ENCODE measurements around the gene IFT22. TPM values are rescaled to one million over a fixed set of nuclear protein-coding genes. Genes with fewer than 3 reads are reported as not detected.

Gene IFT22
- total and polyA plus RNA-seq, 2 of the 4 experiments (the other 2 are of a cell fraction): 29.3 to 34.1 TPM

GRCh38 chr7:101332026-101332425, 10.4 kb upstream of the IFT22 start:
- H3K4me3 ChIP-seq (ENCODE audit: insufficient read depth, low read depth, low read length): no peak overlapping the region
- 83% methylated on average over 6 of the region's 8 CpGs; no CpG with 5 or more reads in 1 of the 2 experiments for WGBS, 2 experiments (ENCODE audit: extremely low coverage in 2 of 2, insufficient read length in 1 of 2)
- no peaks in the 10 kb centered on the region for H3K9me3 ChIP-seq (ENCODE audit: control insufficient read depth, insufficient read depth, low read length)
- H4K5ac ChIP-seq (ENCODE audit: low read depth, low read length): no peak overlapping the region
- no peak overlapping the region for H3K9ac ChIP-seq (ENCODE audit: low read depth, low read length)
- no peak overlapping the region for H2AK9ac ChIP-seq (replicated peaks; ENCODE audit: low read depth, low read length, poor library complexity)
- H3K36me3 ChIP-seq (ENCODE audit: control insufficient read depth, insufficient read depth, low read length): no peaks in the 10 kb centered on the region
- no peak overlapping the region for H3K18ac ChIP-seq (ENCODE audit: low read depth, low read length)
- intact Hi-C loops (cut with micrococcal nuclease): no loop called here
- H2BK20ac ChIP-seq (ENCODE audit: low read depth, low read length): no peak overlapping the region
- H2AK5ac ChIP-seq (ENCODE audit: low read depth, low read length): no peak overlapping the region
- in situ Hi-C loops (cut with MboI; ENCODE audit: low sequenced_read_pairs): no loop called here
- dilution Hi-C loops (cut with HindIII; ENCODE audit: low sequenced_read_pairs, unreplicated experiment): no loop called here
- no peaks in the 10 kb centered on the region for H4K20me1 ChIP-seq (ENCODE audit: insufficient read depth, low read length)
- DNase-seq: no peak
- no TSS peak for BruUV-seq (replicated peaks)
- H3K56ac ChIP-seq (ENCODE audit: extremely low read depth, insufficient read depth, low read length): no peak overlapping the region
- H3K9me1 ChIP-seq (ENCODE audit: insufficient read depth, low read length): no peaks in the 10 kb centered on the region
- no peaks in the 10 kb centered on the region for H3K4me1 ChIP-seq (ENCODE audit: control insufficient read depth, insufficient read depth, low read length)
- no peak for ATAC-seq (ENCODE audit: low read depth)
- no peak overlapping the region for H2BK15ac ChIP-seq (ENCODE audit: low read depth, low read length)
- no peak overlapping the region for H3K4me2 ChIP-seq (ENCODE audit: low read depth, low read length)
- no peaks in the 10 kb centered on the region for H3K79me1 ChIP-seq (ENCODE audit: low read depth in 1 of 2, low read length in 2 of 2)
- H3K4ac ChIP-seq (ENCODE audit: low read depth, low read length): no peak overlapping the region
- H3K27me3 ChIP-seq (ENCODE audit: control insufficient read depth, insufficient read depth, low read length): peaks cover 7% of the 10 kb centered on the region
- no peak overlapping the region for H2BK120ac ChIP-seq (ENCODE audit: low read depth, low read length)
- H2AFZ ChIP-seq (replicated peaks; ENCODE audit: low read length, poor library complexity): no peak overlapping the region
- no peak overlapping the region for H4K8ac ChIP-seq (ENCODE audit: low read depth in 2 of 2, low read length in 2 of 2)
- H3K23ac ChIP-seq (ENCODE audit: low read depth, low read length): no peak overlapping the region
- no peak overlapping the region for H2BK5ac ChIP-seq (ENCODE audit: low read depth, low read length, poor library complexity, severe bottlenecking)
- ChIA-PET POLR2A (ENCODE audit: unreplicated experiment) (no interaction called here), CTCF (no interaction called here)
- H3K27ac ChIP-seq (ENCODE audit: insufficient read depth, low read length): no peak overlapping the region
- no peak overlapping the region for H4K91ac ChIP-seq (ENCODE audit: insufficient read depth, low read depth, low read length)
- TF ChIP-seq CEBPB (IDR thresholded peaks at IDR 0.05; ENCODE audit: low read depth, low read length) (no peak), RCOR1 (IDR thresholded peaks at IDR 0.05; ENCODE audit: insufficient replicate concordance, low read length) (no peak), RFX5 (IDR thresholded peaks at IDR 0.05; ENCODE audit: low read depth, low read length) (no peak), RAD21 (IDR thresholded peaks at IDR 0.05; ENCODE audit: low read length) (no peak), MAZ (IDR thresholded peaks at IDR 0.05; ENCODE audit: borderline replicate concordance, low read depth, low read length) (no peak), SMC3 (IDR thresholded peaks at IDR 0.05; ENCODE audit: low read depth, low read length) (no peak), POLR2A (IDR thresholded peaks at IDR 0.05; ENCODE audit: low read depth, low read length) (no peak), CHD1 (IDR thresholded peaks at IDR 0.05; ENCODE audit: low read depth, low read length) (no peak), NFE2L2 (IDR thresholded peaks at IDR 0.05; ENCODE audit: low read depth, low read length) (no peak), BHLHE40 (IDR thresholded peaks at IDR 0.05; ENCODE audit: low read depth, low read length) (no peak), FOS (IDR thresholded peaks at IDR 0.05; ENCODE audit: low read depth, low read length) (no peak), MXI1 (IDR thresholded peaks at IDR 0.05; ENCODE audit: borderline replicate concordance, low read depth, low read length) (no peak), MAFK (IDR thresholded peaks at IDR 0.05; ENCODE audit: low read depth, low read length) (no peak)
- TF ChIP-seq, protein P1, sequence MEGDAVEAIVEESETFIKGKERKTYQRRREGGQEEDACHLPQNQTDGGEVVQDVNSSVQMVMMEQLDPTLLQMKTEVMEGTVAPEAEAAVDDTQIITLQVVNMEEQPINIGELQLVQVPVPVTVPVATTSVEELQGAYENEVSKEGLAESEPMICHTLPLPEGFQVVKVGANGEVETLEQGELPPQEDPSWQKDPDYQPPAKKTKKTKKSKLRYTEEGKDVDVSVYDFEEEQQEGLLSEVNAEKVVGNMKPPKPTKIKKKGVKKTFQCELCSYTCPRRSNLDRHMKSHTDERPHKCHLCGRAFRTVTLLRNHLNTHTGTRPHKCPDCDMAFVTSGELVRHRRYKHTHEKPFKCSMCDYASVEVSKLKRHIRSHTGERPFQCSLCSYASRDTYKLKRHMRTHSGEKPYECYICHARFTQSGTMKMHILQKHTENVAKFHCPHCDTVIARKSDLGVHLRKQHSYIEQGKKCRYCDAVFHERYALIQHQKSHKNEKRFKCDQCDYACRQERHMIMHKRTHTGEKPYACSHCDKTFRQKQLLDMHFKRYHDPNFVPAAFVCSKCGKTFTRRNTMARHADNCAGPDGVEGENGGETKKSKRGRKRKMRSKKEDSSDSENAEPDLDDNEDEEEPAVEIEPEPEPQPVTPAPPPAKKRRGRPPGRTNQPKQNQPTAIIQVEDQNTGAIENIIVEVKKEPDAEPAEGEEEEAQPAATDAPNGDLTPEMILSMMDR (conservative IDR thresholded peaks at IDR 0.05; ENCODE audit: low read depth, low read length): no peak
- TF ChIP-seq, protein P2, sequence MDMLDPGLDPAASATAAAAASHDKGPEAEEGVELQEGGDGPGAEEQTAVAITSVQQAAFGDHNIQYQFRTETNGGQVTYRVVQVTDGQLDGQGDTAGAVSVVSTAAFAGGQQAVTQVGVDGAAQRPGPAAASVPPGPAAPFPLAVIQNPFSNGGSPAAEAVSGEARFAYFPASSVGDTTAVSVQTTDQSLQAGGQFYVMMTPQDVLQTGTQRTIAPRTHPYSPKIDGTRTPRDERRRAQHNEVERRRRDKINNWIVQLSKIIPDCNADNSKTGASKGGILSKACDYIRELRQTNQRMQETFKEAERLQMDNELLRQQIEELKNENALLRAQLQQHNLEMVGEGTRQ (IDR thresholded peaks at IDR 0.05; ENCODE audit: low read depth, low read length): no peak
- TF ChIP-seq, protein P3, sequence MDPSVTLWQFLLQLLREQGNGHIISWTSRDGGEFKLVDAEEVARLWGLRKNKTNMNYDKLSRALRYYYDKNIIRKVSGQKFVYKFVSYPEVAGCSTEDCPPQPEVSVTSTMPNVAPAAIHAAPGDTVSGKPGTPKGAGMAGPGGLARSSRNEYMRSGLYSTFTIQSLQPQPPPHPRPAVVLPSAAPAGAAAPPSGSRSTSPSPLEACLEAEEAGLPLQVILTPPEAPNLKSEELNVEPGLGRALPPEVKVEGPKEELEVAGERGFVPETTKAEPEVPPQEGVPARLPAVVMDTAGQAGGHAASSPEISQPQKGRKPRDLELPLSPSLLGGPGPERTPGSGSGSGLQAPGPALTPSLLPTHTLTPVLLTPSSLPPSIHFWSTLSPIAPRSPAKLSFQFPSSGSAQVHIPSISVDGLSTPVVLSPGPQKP (IDR thresholded peaks at IDR 0.05; ENCODE audit: borderline replicate concordance, low read depth, low read length): no peak
- H3K14ac ChIP-seq (replicated peaks; ENCODE audit: low read depth, low read length): no peak overlapping the region
